GM21390 (cell line): ENCODE measurements around the gene EXD2.
"Not testable (repeated sequence)": the region's sequence is repeated elsewhere in the genome, so short reads cannot be mapped to it uniquely, and the experiment has no call there.

ENCODE experiments used
- ATAC-seq: cut with Tn5 transposase; IDR thresholded peaks from one replicate; pipeline ENCODE4 v1.9.1; 2021; ENCODE audit not compliant: unreplicated experiment

EXD2 gene

GRCh38 chr14:69191340-69192111 is at the start of gene EXD2:
TSS of gene EXD2 (plus strand) at chr14:69191498. CDS start at chr14:69209471, 17,973 bp downstream.
- peak; percentile 87 for ATAC-seq

GRCh38 chr14:69141550-69141949 is 49.7 kb upstream of the EXD2 start:
- no peak for ATAC-seq

- ATAC-seq = no peak
Observed at GRCh38 chr14:69142101-69142500, 49.2 kb upstream of the EXD2 start.

GRCh38 chr14:69149461-69150244 is 41.6 kb upstream of the EXD2 start:
- no peak for ATAC-seq

GRCh38 chr14:69151458-69152180 is 39.7 kb upstream of the EXD2 start:
- ATAC-seq = peak; percentile 51

- peak; percentile 21 for ATAC-seq
Observed at GRCh38 chr14:69152181-69152901, 39.0 kb upstream of the EXD2 start.

- no peak for ATAC-seq
Observed at GRCh38 chr14:69152902-69153151, 38.5 kb upstream of the EXD2 start, which contains the start of gene DCAF5. TSS of gene DCAF5 (minus strand) at chr14:69153119. CDS start at chr14:69152978, 141 bp downstream.

- peak; percentile 84 for ATAC-seq
Observed at GRCh38 chr14:69153152-69153872, 38.0 kb upstream of the EXD2 start.

GRCh38 chr14:69153873-69154270 is 37.4 kb upstream of the EXD2 start:
- no peak for ATAC-seq

- ATAC-seq = no peak
Observed at GRCh38 chr14:69154779-69155178, 36.5 kb upstream of the EXD2 start.

GRCh38 chr14:69156224-69156623 is 35.1 kb upstream of the EXD2 start:
- no peak for ATAC-seq

- ATAC-seq = no peak
Observed at GRCh38 chr14:69161590-69161989, 29.7 kb upstream of the EXD2 start.

- not testable (repeated sequence) for ATAC-seq
Observed at GRCh38 chr14:69165787-69166186, 25.5 kb upstream of the EXD2 start.

- no peak for ATAC-seq
Observed at GRCh38 chr14:69170839-69171238, 20.5 kb upstream of the EXD2 start.

- no peak for ATAC-seq
Observed at GRCh38 chr14:69171569-69171968, 19.7 kb upstream of the EXD2 start.

- ATAC-seq = no peak
Observed at GRCh38 chr14:69175130-69175529, 16.2 kb upstream of the EXD2 start.

GRCh38 chr14:69181491-69181890 is 9.8 kb upstream of the EXD2 start:
- no peak for ATAC-seq

- ATAC-seq = not testable (repeated sequence)
Observed at GRCh38 chr14:69182580-69182979, 8.7 kb upstream of the EXD2 start.

- ATAC-seq = no peak
Observed at GRCh38 chr14:69183735-69184134, 7.6 kb upstream of the EXD2 start.

- no peak for ATAC-seq
Observed at GRCh38 chr14:69190191-69190590, 1.1 kb upstream of the EXD2 start.
